ENCODE measurements around the gene LAPTM5. TPM values are rescaled to one million over a fixed set of nuclear protein-coding genes. Genes with fewer than 3 reads are reported as not detected.

The LAPTM5 gene
- total and polyA plus RNA-seq, 2 donors (not counting 1 experiment from before 2014, with no cell fraction given), result 1,384 to 1,519 TPM

DNA sequence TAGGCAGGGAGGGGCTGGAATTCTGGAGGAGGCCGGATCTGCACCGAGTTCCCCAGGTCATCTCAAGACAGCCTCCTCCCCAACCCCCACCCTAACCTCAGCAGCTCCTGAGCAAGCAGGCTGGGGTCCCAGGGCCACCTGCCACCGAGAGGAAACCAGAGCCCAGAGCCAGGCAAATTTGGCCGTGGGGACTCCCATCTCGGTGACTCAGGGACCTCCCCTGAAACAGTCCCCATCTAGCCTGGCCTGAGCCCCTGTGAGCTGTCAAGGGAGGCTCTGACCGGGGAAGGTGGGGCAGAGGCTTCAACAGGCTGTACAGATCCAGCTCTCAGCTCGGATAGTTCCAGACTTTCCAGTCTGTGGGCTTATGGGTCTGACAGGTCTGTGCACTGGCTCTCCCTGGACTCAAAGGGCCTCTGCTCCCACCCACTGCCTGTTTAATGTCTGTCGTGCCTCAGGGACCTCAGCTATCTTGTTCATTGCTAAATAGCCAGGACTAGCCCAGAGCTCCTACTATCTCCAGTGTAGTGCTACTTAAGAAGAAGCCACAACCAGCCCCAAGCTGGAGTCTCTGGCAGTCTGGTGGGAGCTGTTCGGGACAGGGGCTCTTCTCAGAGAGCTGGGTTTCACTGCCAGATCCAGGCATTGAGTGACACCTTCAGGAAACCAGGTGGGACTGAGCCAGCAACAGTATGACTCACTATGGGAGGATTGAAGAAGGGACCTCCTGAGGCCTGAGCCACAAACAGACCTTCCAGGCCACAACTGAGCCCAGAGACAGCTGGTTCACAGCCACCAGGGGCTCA lies 59.8 kb downstream of the LAPTM5 start:
- 53% methylated on average over 9 of the region's 9 CpGs for WGBS (ENCODE audit: insufficient coverage)
- no peak overlapping the region for H3K27ac Mint-ChIP-seq
- ChIA-PET CTCF (no interaction called here), POLR2A (no interaction called here)
- no peak overlapping the region for H3K4me3 ChIP-seq (ENCODE audit: control extremely low read depth in 1 of 5, extremely low read depth in 1 of 5, insufficient read depth in 1 of 5, low read depth in 2 of 5, low read length in 4 of 5)
- H3K9me3 ChIP-seq (ENCODE audit: control extremely low read depth in 1 of 3, control insufficient read depth in 2 of 3, insufficient read depth in 1 of 3, low read length in 2 of 3), result no peaks in the 10 kb centered on the region
- no peak overlapping the region for H3K9ac ChIP-seq (ENCODE audit: low read length)
- H3K4me1 Mint-ChIP-seq, result no peaks in the 10 kb centered on the region
- no peak for ATAC-seq (ENCODE audit: low read depth)
- peaks cover 0 to 16% (median 1%) of the 10 kb centered on the region in 4 experiments for H3K27me3 ChIP-seq (replicated peaks in 1 of 4; ENCODE audit: control extremely low read depth in 1 of 4, control insufficient read depth in 3 of 4, insufficient read depth in 4 of 4, low read length in 3 of 4)
- no peaks in the 10 kb centered on the region for H3K4me1 ChIP-seq (ENCODE audit: control insufficient read depth in 2 of 2, insufficient read depth in 2 of 2, low read length in 2 of 2)
- intact Hi-C loops (cut with micrococcal nuclease), result no loop called here
- no peaks in the 10 kb centered on the region for H4K20me1 ChIP-seq (ENCODE audit: control insufficient read depth, insufficient read depth, low read length, poor library complexity, severe bottlenecking)
- H3K27me3 Mint-ChIP-seq, result peaks cover 16% of the 10 kb centered on the region
- TF ChIP-seq CTCF (IDR thresholded peaks at IDR 0.05) (no peak), EZH2 (IDR thresholded peaks at IDR 0.05; ENCODE audit: borderline replicate concordance, insufficient read depth, low read depth, low read length, poor library complexity, severe bottlenecking) (no peak)
- H3K79me2 ChIP-seq (ENCODE audit: control insufficient read depth, insufficient read depth, low read length), result no peaks in the 10 kb centered on the region
- H3K36me3 ChIP-seq (replicated peaks in 1 of 2; ENCODE audit: control extremely low read depth in 1 of 2, control insufficient read depth in 1 of 2, extremely low read depth in 1 of 2, insufficient read depth in 2 of 2, low read length in 1 of 2), result no peaks in the 10 kb centered on the region
- H3K9me3 Mint-ChIP-seq (ENCODE audit: insufficient read depth), result no peaks in the 10 kb centered on the region
- no peak for DNase-seq
- no peak overlapping the region for H3K27ac ChIP-seq (ENCODE audit: low read length in 2 of 2)
- no peak overlapping the region for H3K4me2 ChIP-seq (replicated peaks; ENCODE audit: low read depth, low read length, poor library complexity, severe bottlenecking)
- H2AFZ ChIP-seq (ENCODE audit: insufficient read depth, low read depth, low read length, poor library complexity, severe bottlenecking), result no peak overlapping the region
- no peak overlapping the region for H3K4me3 Mint-ChIP-seq

DNA sequence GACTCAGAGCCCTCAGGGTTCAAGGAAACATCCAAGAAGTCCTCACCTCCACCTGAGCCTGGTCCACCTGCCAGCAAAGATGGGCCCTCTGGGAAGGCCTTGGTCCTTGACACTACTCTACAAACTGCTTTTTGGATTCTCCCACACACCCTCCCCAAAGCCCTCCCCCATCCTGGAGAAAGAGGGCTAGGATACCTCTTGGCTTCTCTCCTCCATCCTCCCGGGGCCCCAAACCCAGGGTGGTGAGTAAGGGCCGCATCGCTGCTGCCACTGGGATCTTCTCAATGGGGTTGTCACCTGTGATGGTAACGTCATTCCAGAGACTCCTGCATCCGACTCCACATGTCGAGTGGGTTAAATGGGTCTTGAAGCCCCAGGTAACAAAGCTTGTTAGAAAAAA lies 60.7 kb downstream of the LAPTM5 start:
- POLR2A ChIA-PET, result no interaction called here
- Histone ChIP-seq H3K79me2 (ENCODE audit: control insufficient read depth, insufficient read depth, low read length) (no peaks in the 10 kb centered on the region), H4K20me1 (ENCODE audit: control insufficient read depth, insufficient read depth, low read length, poor library complexity, severe bottlenecking) (no peaks in the 10 kb centered on the region), H3K4me1 (ENCODE audit: control insufficient read depth in 2 of 2, insufficient read depth in 2 of 2, low read length in 2 of 2) (no peaks in the 10 kb centered on the region), H3K9ac (ENCODE audit: low read length) (no peak overlapping the region), H3K4me2 (replicated peaks; ENCODE audit: low read depth, low read length, poor library complexity, severe bottlenecking) (no peak overlapping the region), H3K27ac (ENCODE audit: low read length in 2 of 2) (no peak overlapping the region), H3K36me3 (replicated peaks in 1 of 2; ENCODE audit: control extremely low read depth in 1 of 2, control insufficient read depth in 1 of 2, extremely low read depth in 1 of 2, insufficient read depth in 2 of 2, low read length in 1 of 2) (no peaks in the 10 kb centered on the region), H3K9me3 (ENCODE audit: control extremely low read depth in 1 of 3, control insufficient read depth in 2 of 3, insufficient read depth in 1 of 3, low read length in 2 of 3) (peaks cover 0 to 5% (median 0%) of the 10 kb centered on the region in 3 donors), H3K4me3 (ENCODE audit: control extremely low read depth in 1 of 5, extremely low read depth in 1 of 5, insufficient read depth in 1 of 5, low read depth in 2 of 5, low read length in 4 of 5) (no peak overlapping the region), H3K27me3 (replicated peaks in 1 of 4; ENCODE audit: control extremely low read depth in 1 of 4, control insufficient read depth in 3 of 4, insufficient read depth in 4 of 4, low read length in 3 of 4) (peaks cover 0 to 16% (median 1%) of the 10 kb centered on the region in 4 experiments), H2AFZ (ENCODE audit: insufficient read depth, low read depth, low read length, poor library complexity, severe bottlenecking) (no peak overlapping the region)
- ATAC-seq (ENCODE audit: low read depth) (no peak), DNase-seq (no peak)
- H3K9me3 Mint-ChIP-seq (ENCODE audit: insufficient read depth), result no peaks in the 10 kb centered on the region
- peaks cover 16% of the 10 kb centered on the region for H3K27me3 Mint-ChIP-seq
- H3K4me3 Mint-ChIP-seq, result no peak overlapping the region
- WGBS (ENCODE audit: insufficient coverage), result 91% methylated on average over 3 of the region's 6 CpGs
- intact Hi-C loops (cut with micrococcal nuclease), result no loop called here
- H3K27ac Mint-ChIP-seq, result no peak overlapping the region
- CTCF ChIA-PET, result no interaction called here
- TF ChIP-seq CTCF (IDR thresholded peaks at IDR 0.05) (no peak), EZH2 (IDR thresholded peaks at IDR 0.05; ENCODE audit: borderline replicate concordance, insufficient read depth, low read depth, low read length, poor library complexity, severe bottlenecking) (no peak)
- H3K4me1 Mint-ChIP-seq, result no peaks in the 10 kb centered on the region

Data from B cell (primary cell).